Cortex of kidney (tissue), 1 donor: ENCODE data around the gene PLCXD3.
"Not testable (repeated sequence)": the region's sequence is repeated elsewhere in the genome, so short reads cannot be mapped to it uniquely, and the experiment has no call there.

Experiments
- DNase-seq: peaks from one replicate; lab custom pipeline; 2025; lab: John Stamatoyannopoulos, UW

The PLCXD3 gene

DNA sequence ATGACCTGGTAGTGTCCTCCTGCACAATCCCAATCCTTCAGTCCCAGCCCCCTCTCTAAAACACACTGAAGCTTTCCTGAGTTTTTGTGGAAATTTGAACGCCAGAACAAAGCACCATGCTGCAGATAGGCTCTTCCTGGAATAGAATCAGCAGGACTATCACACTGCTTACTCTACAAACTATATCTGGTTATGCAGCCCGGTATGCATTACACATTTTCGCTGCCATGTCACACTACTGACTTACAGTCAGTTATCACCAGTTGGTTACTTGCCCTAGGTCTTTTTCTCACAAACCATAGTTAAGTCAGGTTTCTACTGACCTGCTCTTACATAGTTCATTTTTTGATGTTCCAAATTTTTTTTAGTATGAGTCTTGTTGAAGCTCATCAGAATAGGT, 24.9 kb downstream of the PLCXD3 start:
- no peak for DNase-seq

DNA sequence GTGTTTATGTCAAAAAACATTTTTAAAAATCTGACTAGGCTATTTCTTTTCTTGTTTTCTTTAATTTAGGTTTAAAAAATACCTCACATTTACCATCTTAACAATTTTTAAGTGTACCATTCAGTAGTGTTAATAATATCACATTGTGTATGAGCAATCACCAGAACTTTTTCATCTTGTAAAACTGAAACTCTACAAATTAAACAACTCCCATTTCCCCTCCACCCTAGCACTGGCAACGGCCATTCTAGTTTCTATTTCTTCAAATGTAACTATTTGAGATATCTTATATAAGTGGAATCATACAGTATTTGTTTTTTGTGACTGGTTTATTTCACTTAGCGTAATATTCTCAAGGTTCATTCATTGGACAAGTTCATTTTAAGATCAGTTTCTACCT, 27.7 kb downstream of the PLCXD3 start:
- DNase-seq = no peak

GRCh38 chr5:41482173-41482572, 28.2 kb downstream of the PLCXD3 start:
- no peak for DNase-seq

DNA sequence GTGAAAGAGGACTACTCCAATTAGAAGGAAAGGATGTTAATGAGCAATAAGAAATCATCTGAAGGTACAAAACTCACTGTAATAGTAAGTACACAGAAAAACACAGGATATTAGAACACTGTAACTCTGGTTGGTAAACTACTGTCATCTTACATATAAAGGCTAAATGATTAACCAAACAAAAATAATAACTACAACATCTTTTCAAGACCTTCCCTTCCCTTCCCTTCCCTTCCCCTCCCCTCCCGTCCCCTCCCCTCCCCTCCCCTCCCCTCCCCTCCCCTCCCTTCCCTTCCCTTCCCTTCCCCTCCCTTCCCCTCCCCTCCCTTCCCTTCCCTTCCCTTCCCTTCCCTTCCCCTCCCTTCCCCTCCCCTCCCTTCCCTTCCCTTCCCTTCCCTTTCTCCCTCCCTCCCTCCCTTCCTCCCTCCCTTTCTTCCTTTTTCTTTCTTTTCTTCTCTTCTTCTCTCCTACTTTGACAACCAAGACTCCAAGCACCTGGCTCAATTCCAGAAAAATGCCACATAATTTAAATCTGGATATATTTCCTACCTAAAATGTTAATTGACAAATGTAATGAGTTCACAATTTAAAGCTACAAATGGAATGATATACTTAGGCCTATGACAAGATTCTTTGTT, 38.7 kb downstream of the PLCXD3 start:
- DNase-seq = not testable (repeated sequence)

DNA sequence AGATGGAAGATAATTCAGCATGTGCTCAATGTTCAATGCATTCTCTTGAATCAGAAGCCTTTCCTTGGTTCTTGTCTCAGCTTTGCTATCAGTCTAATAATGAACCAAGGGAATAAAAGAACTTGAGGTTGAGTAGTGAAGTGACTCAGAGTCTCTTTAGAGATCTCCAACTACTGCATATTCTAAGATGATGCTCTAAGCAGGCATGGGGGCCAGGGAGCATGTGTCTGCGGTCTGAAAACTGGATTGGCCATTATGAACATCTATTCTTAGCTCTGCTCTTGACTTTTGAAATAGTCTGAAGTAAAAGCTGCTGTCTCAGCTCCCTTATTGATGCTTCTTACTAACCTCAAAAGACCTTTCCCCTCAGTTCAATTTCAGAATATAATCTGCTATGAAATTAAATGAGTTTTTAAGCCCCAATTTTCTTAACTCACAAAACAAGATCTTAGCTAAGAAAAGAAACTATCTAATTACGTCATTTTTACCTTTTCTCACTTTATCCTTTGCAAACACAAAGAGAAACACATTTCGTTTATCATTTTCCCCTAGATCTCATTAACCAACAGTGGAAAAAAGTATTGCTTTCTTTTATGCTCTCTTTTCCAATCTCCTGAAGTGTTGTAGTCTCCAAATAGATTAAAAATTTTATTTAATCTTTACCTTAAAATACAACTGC, 44.8 kb downstream of the PLCXD3 start:
- DNase-seq = no peak

GRCh38 chr5:41459557-41459956, 50.8 kb downstream of the PLCXD3 start:
- no peak for DNase-seq

DNA sequence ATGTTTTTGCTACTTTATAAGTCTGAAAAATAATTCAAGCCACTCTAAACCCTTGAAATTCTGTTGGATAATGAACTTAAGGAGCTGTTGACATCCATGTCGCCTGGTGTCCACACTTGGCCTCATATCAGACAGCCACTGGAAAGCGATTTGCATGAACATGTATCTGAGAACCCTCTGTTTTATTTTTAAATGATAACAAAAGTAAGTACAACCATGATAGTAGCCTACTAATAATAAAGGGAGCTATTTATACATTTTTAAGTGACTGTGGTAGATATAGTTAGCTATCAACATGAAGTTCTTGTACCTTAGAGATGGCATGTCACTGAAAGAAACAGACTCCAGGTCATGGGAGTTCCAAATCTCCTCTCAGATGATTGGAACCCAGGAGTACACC, 53.3 kb downstream of the PLCXD3 start:
- no peak for DNase-seq

GRCh38 chr5:41452506-41452905, 57.9 kb downstream of the PLCXD3 start:
- DNase-seq = no peak

DNA sequence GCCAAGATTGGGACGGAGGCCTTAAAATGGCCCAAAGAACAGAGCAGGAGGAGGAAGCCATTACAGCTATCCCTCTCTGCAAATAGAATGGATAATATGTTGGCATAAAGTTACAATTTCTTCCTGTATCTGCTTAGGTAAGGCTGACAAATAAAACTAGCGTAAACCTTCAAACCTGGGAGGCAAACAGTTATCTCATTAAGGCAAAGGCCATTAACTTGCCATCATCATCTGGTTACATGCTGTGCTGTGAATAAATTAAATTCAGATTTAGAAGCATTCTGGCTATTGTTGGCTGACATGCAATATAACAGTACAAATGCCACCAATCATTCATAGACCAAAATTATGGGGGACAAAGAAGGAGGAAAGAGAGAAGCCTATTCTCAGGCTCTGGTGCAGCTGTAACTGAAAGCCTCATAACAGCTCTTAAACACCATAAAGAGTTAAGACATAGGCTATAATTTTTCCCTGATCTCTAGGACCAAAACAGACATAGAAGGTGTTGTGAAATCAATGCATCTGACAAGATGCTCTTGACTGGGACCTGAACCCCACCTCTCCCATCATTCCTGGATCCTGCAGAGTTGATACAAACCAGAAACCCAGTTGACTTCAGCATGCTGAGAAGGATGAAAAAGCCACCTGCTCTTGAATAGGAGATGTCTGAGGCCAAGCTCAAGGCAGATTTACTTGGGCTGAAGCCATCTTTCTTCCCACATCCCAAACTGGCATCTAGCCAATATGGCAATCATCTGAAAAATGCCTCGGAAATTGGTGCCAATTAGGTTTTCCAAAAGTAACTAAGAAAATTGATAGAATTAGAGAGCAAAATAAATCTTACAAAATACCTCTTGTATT, 62.5 kb downstream of the PLCXD3 start:
- no peak for DNase-seq

DNA sequence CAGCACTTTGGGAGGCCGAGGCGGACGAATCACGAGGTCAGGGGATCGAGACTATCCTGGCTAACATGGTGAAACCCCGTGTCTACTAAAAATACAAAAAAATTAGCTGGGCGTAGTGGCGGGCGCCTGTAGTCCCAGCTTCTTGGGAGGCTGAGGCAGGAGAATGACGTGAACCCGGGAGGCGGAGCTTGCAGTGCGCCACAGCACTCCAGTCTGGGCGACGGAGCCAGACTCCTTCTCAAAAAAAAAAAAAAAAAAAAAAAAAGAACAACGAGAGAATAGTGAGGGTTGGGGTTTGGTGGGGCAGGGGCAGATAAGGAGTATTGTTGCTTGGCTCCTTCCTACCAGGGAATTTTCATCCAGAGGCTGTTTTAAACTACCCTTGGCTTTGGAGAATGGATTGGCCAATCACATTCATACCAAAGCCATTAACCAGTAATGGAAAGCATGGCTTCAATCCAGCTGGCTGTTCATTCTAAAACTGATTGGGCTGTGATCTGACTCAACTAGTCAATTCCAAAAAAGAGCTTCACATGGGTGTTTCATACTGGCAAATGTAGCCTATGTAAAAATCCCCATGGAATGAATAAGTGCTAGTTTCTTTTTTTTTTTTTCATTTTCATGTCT, 64.4 kb downstream of the PLCXD3 start:
- no peak for DNase-seq

DNA sequence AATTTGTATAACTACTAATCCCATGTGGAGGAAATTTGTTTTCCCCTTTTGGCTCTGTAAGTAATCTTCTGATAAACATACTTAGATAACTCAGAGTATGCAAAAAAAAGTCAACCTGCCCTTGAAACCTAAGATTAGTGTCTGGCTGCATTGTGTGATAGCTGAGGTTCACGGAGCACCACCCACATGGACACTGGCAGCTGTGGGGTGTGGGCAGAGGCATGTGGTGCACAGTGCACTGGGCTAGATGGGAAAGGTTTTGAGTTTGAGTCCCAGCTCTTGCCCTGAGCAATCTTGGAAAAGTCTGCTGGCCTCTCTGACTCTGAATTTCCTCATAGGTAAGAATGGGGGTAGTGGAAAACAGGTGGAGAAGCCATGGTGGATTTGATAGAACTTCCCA, 75.1 kb downstream of the PLCXD3 start:
- DNase-seq = no peak

GRCh38 chr5:41433552-41434181, 76.7 kb downstream of the PLCXD3 start:
- DNase-seq = no peak

DNA sequence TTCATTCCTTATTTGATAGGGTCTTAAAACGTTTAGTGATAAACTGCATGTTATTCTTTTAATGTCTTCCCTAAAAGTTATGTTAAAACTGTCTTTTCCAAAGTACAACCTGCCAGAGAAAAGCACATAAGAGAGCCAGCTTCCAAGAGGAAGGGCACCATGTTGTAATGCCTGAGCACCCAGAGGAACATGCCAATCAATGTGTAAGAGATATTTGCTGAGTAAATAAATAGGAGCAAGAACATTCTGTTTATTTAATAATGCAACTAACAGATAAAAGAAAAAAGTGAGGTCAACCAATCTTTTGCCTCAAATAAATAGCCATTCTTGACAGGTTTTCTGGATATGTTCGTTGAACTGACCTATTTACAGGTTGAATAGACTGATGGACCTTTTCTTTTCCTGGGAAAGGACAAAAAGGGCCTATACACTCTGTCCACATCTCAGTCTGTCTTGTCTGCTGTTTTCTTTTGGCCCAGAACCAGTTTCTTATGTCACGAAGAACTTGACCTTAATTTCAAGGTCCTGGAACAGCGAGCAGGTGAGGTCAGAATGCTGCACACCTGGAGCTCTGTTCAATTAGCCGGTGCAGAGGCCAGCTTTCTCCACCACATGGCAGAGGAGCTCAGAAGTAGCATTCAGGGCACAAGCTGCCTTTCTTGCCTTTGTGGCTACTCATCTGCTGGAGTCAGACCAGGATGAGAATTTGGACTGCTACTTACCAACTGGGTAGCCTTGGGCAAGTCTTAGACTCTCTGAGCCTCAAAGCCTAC, 77.7 kb downstream of the PLCXD3 start:
- no peak for DNase-seq

DNA sequence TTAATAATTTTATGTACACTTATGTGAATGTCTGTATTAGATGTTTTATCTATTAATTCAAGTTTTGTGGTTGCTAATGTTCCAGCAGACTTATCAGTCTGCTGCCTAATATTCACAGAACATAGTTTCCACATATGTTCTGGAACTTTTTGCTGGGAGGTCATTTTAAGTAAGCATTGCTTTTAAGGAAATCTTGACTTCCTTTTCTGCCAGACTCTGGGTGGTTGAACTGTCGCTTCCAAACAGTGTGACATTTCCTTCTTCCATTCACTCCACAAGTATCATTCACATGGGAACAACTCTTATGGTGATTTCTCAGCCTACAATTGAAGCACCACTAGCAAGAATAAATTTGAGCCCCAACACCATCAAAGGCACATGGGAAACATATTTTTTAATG, 82.9 kb downstream of the PLCXD3 start:
- DNase-seq = no peak

DNA sequence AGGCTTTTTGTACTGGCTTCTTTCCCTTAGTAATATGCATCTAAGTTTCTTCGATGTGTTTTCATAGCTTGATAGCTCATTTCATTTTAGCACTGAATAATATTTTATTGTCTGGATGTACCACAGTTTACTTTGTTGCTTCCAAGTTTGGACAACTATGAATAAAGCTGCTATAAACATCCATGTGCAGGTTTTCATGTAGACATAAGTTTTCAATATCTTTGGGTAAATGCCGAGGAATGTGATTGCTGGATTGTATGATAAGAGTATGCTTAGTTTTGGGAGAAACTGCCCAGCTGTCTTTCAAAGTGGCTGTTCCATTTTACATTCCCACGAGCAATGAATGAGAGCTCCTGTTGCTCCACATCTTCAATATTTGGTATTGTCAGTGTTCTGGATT, 84.7 kb downstream of the PLCXD3 start:
- DNase-seq = no peak

DNA sequence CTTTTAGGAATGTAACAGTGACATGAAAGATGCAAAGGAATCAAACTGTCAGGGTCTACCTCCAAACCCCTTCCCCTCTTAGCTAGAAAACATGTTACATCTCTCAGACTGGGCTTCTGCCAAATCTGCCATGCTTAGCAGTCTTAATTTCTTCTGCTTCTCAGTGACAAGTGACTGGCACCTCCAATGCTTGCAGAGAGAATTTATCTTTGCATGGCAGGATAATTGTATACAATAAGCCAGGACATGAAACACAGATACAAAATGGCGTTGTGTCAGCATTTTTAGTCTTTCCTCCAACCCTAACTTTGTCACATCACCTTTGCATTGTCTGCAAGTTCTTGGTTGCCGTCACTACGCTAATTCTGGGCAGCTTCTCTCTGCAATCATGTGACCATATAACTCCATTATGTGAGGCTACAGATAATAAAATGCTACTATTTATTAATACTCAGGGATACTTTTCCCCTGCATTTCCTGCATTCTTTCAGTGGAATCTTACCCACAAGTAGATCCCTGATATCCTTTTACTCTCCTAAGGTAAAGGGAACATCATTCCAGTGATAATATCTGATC, 89.8 kb downstream of the PLCXD3 start:
- no peak for DNase-seq

DNA sequence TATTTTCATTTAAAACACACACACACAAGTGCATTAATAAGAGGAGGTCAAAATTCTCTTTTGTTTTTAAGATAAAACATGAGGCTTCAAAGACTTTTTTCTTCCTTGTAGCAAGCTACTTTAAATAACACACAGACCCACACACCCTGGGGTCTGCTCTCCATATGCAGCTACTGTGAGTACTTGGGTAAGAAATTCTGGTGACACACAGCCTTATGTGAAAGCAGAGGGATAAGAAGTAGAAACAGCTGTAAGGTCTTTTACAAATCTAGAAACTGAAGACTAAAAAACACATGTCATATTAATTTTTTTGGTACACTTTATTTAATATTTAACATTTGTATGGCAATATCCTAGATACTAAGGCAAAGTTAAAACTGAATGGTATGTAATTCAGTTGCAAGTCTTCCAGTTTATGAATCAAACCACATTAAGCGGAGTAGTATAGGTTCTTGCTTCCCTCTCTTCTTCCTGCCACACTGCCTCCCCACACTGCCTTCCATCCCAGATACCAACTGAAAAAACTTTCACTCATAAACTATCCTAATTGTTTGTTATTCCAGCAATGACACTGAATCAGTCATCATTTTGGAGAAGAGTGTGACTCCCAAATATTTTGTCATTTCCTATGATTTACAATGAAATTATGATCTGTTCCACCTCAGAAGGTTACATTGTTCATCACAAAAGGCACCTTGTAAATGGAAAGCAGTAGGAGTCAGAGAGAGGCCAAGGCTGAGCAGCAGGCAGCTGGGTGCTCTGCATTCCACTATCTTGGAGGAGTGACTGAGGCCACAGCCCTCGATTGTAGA, 92.0 kb downstream of the PLCXD3 start:
- no peak for DNase-seq

- DNase-seq = no peak
These were observed 94.1 kb downstream of the PLCXD3 start for GRCh38 chr5:41416336-41416735.

GRCh38 chr5:41415242-41415641, 95.2 kb downstream of the PLCXD3 start:
- DNase-seq = no peak

- DNase-seq = no peak
These were observed 95.8 kb downstream of the PLCXD3 start for GRCh38 chr5:41414598-41414997.
